GM18867 (cell line): ENCODE data around the gene SMIM29.
A peak's percentile ranks its signal among the peaks of the same experiment; 100 is the strongest.

Source experiments
- ATAC-seq: cut with Tn5 transposase; IDR thresholded peaks from one replicate; pipeline ENCODE4 v1.9.1; 2021; ENCODE audit warnings: mild to moderate bottlenecking, moderate library complexity; ENCODE audit not compliant: unreplicated experiment

The SMIM29 gene

DNA sequence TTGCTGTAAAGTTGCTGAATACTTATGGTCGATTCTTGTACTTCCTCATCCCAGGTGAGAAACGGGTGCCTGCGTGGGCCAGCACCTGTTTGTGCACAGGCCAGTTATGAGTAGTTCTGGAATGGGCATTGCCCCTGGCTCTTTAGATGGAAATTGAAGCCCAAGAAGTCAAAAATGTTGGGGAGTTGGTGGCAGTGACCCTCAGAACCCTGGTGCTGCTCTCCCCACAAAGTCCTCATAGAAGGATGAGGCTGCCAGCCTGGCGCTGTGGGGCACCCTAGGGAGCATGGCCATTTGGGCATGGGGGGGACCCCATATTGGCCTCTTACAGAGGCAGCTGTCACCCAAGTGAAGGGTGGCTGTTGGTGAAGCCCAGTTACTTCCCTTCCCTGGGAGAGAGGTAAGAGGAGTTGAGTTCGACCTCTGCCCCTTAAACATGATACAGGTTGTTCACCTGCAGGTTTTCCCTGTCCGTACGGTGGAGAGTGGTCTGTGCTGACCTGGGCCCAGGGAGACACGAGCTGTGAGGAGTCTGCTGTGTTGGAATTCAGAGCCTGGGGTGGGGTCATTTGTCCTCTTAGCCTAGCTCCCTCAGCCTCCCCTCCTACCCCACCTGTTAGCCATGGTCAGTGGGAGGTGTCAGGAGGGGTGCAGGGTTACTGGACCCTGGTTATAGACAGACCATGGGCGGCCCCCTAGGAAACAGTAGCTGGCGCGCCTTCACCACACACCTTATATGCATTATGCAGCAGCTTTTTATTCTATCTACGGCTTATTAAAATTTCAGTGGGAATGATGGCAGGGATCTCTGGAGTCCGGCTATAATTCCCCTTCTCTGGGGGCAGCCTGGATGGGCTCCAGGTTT lies 7.2 kb downstream of the SMIM29 start:
- no peak for ATAC-seq

GRCh38 chr6:34240329-34241248 lies 8.2 kb downstream of the SMIM29 start:
- no peak for ATAC-seq

DNA sequence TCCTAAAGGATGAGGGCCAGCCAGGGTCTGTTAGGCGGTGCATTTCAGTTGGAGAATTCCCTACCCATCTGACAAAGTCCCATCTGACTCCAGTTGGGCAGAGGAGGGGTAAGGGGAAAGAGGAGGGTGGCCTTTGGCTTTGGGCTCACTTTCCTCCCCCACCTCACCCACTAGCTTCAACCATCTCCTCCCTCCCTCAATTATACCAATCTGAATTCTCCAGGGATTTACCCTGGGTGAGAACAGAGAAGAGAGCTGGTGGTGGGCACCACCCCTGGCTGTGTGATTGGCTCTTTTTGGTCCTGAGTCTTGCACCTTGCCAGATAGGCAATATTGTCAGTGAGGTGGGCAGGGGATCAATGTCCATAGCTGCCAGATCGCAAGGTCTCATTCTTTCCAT lies 8.9 kb downstream of the SMIM29 start:
- no peak for ATAC-seq

DNA sequence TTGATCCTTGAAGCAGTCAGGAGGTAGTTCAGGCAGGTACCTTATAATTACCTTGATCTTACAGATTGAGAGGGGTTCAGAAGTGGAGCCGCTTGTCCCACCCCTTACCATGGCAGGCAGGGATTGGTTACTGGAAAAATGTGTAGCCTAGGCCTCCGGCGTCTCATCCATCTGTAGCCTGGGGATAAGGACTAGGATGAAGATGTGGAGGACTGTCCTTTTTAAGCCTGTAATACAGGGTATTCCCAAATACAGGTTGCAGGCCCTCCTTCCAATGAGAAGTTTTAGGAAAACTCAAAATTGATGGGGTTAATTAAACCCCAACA lies 9.3 kb downstream of the SMIM29 start:
- ATAC-seq: no peak

- ATAC-seq: no peak
These were observed 10.0 kb downstream of the SMIM29 start for GRCh38 chr6:34238585-34239499.

DNA sequence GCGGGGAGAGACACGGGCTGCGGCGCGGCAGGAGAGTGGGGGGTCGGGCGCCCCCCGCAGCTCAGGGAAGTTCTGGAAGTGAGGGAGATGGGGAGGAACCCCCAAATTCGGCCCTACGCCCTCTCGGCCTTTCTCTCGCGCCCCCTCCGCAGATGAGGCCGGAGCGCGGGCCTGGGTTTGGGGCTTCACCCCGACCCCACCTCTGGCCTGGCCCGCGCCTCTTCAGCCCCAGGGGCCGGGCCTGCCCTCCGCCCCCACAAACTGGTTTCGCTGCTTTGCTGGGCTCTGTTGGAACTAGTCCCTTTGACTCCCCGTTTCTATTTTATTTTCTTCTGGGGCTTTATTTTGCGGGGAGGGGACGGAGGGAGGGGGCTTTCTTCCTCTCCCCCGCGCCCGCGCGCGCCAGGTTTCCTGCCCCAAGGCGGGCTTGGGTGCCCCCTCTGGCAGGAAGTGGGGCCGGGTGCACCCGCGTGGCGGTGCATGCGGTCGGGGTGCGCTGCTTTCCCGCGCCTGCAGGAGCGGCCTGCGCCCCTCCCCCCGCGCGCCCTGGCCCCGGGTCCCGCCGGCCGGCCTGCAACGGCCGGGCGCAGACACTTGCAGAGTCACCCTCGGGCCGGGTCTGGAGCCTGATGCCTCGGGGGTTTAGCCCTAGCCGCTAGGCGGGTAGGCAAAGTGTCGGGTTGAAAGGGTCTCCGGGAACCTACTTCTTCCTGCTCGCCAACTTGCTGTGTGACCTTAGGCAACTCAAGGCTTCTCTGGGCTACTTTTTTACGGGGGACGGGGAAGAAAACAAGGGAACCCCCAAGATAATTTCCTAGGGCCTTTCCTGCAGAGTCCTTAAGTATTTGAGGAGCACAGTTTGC lies 10.9 kb downstream of the SMIM29 start:
- peak; percentile 11 for ATAC-seq

DNA sequence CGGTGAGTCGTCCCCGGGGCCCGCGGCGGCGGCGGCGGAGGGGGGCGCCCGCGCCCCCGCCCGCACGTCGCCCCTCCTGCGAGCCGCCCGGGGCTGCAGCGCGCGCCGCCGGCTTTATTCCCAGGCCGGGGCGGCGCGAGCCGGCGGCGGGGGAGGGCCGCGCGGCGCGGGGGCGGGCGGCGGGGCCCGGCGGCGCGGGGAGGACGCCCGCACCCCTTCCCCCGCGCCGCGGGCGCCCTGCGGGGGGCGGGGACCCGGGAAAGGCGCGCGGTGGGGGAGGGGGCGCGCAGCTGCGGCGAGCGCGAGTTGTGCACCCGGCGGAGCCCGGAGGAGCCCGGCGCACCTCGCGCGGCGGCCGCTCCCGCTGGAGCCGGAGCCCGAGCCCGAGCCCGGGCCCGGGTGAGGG lies 11.5 kb downstream of the SMIM29 start:
- ATAC-seq: peak; percentile 11

DNA sequence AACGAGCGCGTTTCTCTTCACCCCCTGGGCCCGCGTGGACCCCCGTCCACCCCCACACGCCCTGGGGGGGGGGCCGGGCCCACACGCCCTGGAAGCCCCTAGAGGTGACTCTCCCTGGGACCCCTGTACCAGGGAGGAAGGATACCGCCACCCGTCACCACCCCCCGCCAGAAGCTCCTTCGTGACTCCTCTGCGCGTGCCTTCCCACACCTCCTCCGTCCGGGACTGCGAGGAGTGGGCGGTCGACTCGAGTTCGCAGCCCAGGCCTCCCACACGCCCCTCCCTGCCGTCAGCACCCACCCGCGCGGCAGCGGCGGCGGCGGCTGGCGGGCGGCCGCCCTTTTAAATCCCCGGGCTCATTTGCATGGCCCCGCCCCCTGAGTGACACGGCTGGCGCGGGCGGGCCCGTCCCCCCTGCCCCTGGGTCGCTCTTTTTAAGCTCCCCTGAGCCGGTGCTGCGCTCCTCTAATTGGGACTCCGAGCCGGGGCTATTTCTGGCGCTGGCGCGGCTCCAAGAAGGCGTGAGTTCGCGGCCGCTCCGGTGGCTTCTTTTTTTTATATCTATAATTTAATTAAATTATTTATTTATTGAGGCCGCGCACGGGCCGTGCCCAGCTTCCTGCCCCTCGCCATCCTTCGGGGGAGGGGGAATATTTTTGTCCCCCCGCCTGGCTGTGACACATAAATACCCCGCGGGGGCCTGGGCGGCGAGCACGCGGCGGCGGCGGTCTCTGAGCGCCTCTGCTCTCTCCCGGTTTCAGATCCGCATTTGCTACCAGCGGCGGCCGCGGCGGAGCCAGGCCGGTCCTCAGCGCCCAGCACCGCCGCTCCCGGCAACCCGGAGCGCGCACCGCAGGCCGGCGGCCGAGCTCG lies 12.1 kb downstream of the SMIM29 start, which contains the start of gene HMGA1:
TSS of gene HMGA1 (plus strand) at position 431 of the 873 bp plus-strand sequence. CDS start 3,908 bp downstream, outside the sequence.
- peak; percentile 64 for ATAC-seq

GRCh38 chr6:34236131-34236442 lies 12.7 kb downstream of the SMIM29 start:
- ATAC-seq: peak; percentile 7

GRCh38 chr6:34235307-34236130 lies 13.3 kb downstream of the SMIM29 start:
- no peak for ATAC-seq

DNA sequence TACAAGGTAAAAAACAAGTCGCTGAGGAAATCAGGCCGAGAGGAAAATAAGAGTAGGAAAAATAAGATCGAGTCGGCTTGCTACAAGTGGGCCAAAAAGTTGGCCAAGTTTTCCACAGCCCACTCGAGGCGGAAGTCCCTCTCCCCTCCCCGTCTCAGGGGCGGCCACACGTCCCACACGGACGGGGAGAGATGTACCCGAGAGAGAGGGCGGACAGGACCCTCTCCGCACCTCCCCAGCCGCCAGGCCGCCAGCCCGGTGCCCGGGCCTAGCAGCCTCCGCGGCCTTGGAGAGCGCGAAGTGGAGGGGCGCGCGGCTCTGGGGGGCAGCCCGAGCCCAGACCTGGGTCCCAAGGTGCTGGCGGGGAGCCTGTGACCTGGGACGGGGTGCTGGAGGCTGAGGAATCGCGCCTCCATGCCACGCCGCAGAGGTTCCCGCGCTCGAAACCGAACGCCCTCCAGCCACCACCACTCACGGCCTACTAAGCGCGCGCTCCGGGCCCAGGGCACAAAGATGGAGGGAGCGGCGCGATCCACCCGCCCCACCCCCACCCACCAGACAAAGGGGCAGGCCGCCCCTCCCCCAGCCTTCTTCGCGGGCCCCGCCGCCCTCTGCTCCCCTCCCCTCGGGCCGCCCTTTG lies 14.0 kb downstream of the SMIM29 start:
- ATAC-seq: no peak

- ATAC-seq: no peak
These were observed 14.9 kb downstream of the SMIM29 start for GRCh38 chr6:34233867-34234266.

DNA sequence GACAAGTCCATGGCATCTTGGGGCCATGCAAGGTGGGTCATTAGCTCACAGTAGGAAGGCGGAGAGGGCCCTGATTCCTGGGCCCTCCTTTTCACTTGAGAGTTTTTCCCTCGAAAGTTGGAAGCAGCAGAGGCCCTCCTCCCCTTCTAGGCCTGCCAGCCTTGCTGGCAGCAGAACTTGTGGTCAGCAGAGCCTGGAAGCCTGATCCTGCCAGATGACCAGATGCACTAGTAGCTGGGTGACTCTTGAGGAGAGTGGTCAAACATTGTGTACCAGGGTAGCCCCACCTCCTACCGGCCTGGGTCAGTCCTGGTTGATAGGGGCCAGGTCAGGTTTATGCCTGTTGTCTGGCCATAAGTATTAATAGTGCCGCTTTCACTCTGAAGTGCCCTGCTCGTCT lies 15.9 kb downstream of the SMIM29 start:
- ATAC-seq: no peak

GRCh38 chr6:34231566-34232336 lies 17.1 kb downstream of the SMIM29 start:
- ATAC-seq: no peak

- ATAC-seq: no peak
These were observed 18.0 kb downstream of the SMIM29 start for GRCh38 chr6:34230653-34231371.

- ATAC-seq: no peak
These were observed 18.9 kb downstream of the SMIM29 start for GRCh38 chr6:34229877-34230276.
